SH-SY5Y (cell line): ENCODE results near the gene KRTAP9-2.

Source experiments
- GATA2 ChIP-seq: IDR thresholded peaks from 2 replicates; pipeline ENCODE4 v1.6.1; 2011; ENCODE audit warnings: mild to moderate bottlenecking, low read depth, low read length
- GATA3 ChIP-seq: IDR thresholded peaks from 2 replicates; pipeline ENCODE4 v1.6.1; 2011; ENCODE audit warnings: low read depth, mild to moderate bottlenecking, low read length, moderate library complexity

GRCh38 chr17:41256291-41256685 is 29.8 kb downstream of the KRTAP9-2 start:
- TF ChIP-seq GATA3, result no peak
- no peak for TF ChIP-seq GATA2
